SK-N-SH treated with all-trans-retinoic acid at 6 μM for 48 hours (cell line): ENCODE data around the gene IGHMBP2.

Experiments
- ATAC-seq: fragments of 200-7000 bp; cut with Tn5 transposase; 3 replicates; pipeline ENCODE4 v1.9.1; 2020; ENCODE audit warnings: mild to moderate bottlenecking, moderate library complexity
- ARNTL ChIP-seq: fragments of 450-650 bp; formaldehyde crosslinking; IDR thresholded peaks from 2 replicates; pipeline ENCODE4 v1.5.0; 2020; ENCODE audit warnings: low read depth, mild to moderate bottlenecking, moderate library complexity, borderline replicate concordance
- BACH2 ChIP-seq: fragments of 250-450 bp; sonication (Bioruptor Pico); IDR thresholded peaks from 2 replicates; pipeline ENCODE4 v1.9.0; 2021; ENCODE audit warnings: mild to moderate bottlenecking, borderline replicate concordance
- CSDC2 ChIP-seq: fragments of 250-450 bp; sonication (Bioruptor Pico); IDR thresholded peaks from 2 replicates; pipeline ENCODE4 v1.5.0; 2020; ENCODE audit warnings: mild to moderate bottlenecking, moderate library complexity
- ESRRG ChIP-seq: fragments of 250-450 bp; sonication (Bioruptor Pico); IDR thresholded peaks from 2 replicates; pipeline ENCODE4 v1.6.1; 2021; ENCODE audit warnings: mild to moderate bottlenecking
- GLIS3 ChIP-seq: fragments of 250-450 bp; sonication (Bioruptor Pico); IDR thresholded peaks from 2 replicates; pipeline ENCODE4 v1.5.0; 2020; ENCODE audit warnings: mild to moderate bottlenecking, moderate library complexity
- ISL1 ChIP-seq: fragments of 250-450 bp; sonication (Bioruptor Pico); IDR thresholded peaks from 2 replicates; pipeline ENCODE4 v2.1.2; 2022; ENCODE audit warnings: mild to moderate bottlenecking, moderate library complexity
- POU6F1 ChIP-seq: fragments of 250-450 bp; sonication (Bioruptor Pico); IDR thresholded peaks from 2 replicates; pipeline ENCODE4 v1.8.0; 2021; ENCODE audit warnings: low read depth, mild to moderate bottlenecking, moderate library complexity, borderline replicate concordance
- PPARA ChIP-seq: fragments of 250-450 bp; sonication (Bioruptor Pico); IDR thresholded peaks from 2 replicates; pipeline ENCODE4 v1.5.0; 2020; ENCODE audit warnings: mild to moderate bottlenecking, borderline replicate concordance
- RARB ChIP-seq: fragments of 250-450 bp; sonication (Bioruptor Pico); IDR thresholded peaks from 2 replicates; pipeline ENCODE4 v1.8.0; 2021; ENCODE audit warnings: mild to moderate bottlenecking, moderate library complexity
- SNAI2 ChIP-seq: fragments of 250-450 bp; sonication (Bioruptor Pico); IDR thresholded peaks from 2 replicates; pipeline ENCODE4 v1.5.0; 2020; ENCODE audit warnings: mild to moderate bottlenecking, moderate library complexity
- TCF4 ChIP-seq: fragments of 250-450 bp; sonication (Bioruptor Pico); IDR thresholded peaks from 2 replicates; pipeline ENCODE4 v1.8.0; 2021; ENCODE audit warnings: mild to moderate bottlenecking, moderate library complexity, borderline replicate concordance
- TOX ChIP-seq: fragments of 250-450 bp; sonication (Bioruptor Pico); IDR thresholded peaks from 2 replicates; pipeline ENCODE4 v1.8.0; 2021; ENCODE audit warnings: mild to moderate bottlenecking, moderate library complexity, borderline replicate concordance
- TSHZ2 ChIP-seq: fragments of 250-450 bp; sonication (Bioruptor Pico); IDR thresholded peaks from 2 replicates; pipeline ENCODE4 v1.5.0; 2020; ENCODE audit warnings: mild to moderate bottlenecking, moderate library complexity
- ZC3H10 ChIP-seq: fragments of 250-450 bp; sonication (Bioruptor Pico); IDR thresholded peaks from 2 replicates; pipeline ENCODE4 v1.5.1; 2021; ENCODE audit warnings: mild to moderate bottlenecking, moderate library complexity
- ZFP3 ChIP-seq: fragments of 250-450 bp; sonication (Bioruptor Pico); IDR thresholded peaks from 2 replicates; pipeline ENCODE4 v1.5.0; 2020; ENCODE audit warnings: mild to moderate bottlenecking, moderate library complexity
- ZFP30 ChIP-seq: fragments of 450-650 bp; formaldehyde crosslinking; IDR thresholded peaks from 2 replicates; pipeline ENCODE4 v1.5.0; 2022; ENCODE audit warnings: mild to moderate bottlenecking, moderate library complexity
- ZNF565 ChIP-seq: fragments of 450-650 bp; formaldehyde crosslinking; conservative IDR thresholded peaks from 2 replicates; pipeline ENCODE4 v1.5.0; 2020; ENCODE audit warnings: low read depth, mild to moderate bottlenecking, moderate library complexity
- ZNF70 ChIP-seq: fragments of 450-650 bp; formaldehyde crosslinking; IDR thresholded peaks from 2 replicates; pipeline ENCODE4 v1.5.0; 2020; ENCODE audit warnings: mild to moderate bottlenecking, moderate library complexity
- ZNF8 ChIP-seq: fragments of 450-650 bp; formaldehyde crosslinking; IDR thresholded peaks from 2 replicates; pipeline ENCODE4 v1.5.0; 2020; ENCODE audit warnings: mild to moderate bottlenecking, moderate library complexity
- TF ChIP-seq, protein P1 (sequence below): fragments of 250-450 bp; sonication (Bioruptor Pico); IDR thresholded peaks from 2 replicates; pipeline ENCODE4 v1.8.0; 2020; ENCODE audit warnings: mild to moderate bottlenecking, moderate library complexity, borderline replicate concordance
- TF ChIP-seq, protein P2 (sequence below): fragments of 250-450 bp; sonication (Bioruptor Pico); IDR thresholded peaks from 2 replicates; pipeline ENCODE4 v1.5.1; 2020; ENCODE audit warnings: low read depth, mild to moderate bottlenecking, moderate library complexity

The IGHMBP2 gene

GRCh38 chr11:68932933-68933577 lies 29.4 kb downstream of the IGHMBP2 start (continued):
- TF ChIP-seq TSHZ2 (CRISPR knock-in tag) (no peak), ISL1 (no peak)
- TF ChIP-seq, all 23 proteins: peak for 0

DNA sequence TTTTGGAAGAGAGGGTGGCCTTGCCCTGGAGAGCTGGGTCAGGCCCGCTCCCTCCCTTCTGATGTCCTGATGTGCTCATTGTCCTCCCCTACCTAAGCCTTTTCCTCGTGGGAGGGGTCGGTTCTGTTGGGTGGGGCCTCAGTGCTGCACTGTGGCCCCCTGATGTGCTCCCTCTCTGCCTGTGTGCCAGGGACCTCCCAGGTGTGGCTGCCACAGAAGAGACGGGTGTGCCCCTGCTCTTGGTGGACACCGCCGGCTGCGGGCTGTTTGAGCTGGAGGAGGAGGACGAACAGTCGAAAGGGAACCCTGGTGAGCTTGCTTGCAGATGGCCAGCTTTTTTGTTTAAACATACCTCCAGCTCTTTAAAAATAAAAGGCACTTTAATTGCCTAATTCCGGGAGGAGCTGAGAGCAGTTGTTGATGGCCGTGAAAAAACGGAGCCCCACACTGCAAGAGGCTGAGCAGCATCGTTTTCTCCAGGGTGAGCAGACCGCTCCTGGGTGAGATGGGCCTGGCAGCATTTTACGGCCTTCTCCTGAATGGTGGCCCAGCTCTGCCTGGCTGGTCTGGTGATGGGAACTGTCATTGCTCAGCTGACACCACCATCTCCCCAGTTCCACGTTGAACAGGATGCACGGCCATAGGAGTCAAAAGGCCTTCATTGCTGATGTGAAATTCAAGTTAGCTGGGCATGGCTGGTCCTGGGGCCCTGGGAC lies 30.1 kb downstream of the IGHMBP2 start:
- ATAC-seq = no peak
- TF ChIP-seq ZC3H10 (CRISPR knock-in tag) = no peak
- TF ChIP-seq, protein P1, sequence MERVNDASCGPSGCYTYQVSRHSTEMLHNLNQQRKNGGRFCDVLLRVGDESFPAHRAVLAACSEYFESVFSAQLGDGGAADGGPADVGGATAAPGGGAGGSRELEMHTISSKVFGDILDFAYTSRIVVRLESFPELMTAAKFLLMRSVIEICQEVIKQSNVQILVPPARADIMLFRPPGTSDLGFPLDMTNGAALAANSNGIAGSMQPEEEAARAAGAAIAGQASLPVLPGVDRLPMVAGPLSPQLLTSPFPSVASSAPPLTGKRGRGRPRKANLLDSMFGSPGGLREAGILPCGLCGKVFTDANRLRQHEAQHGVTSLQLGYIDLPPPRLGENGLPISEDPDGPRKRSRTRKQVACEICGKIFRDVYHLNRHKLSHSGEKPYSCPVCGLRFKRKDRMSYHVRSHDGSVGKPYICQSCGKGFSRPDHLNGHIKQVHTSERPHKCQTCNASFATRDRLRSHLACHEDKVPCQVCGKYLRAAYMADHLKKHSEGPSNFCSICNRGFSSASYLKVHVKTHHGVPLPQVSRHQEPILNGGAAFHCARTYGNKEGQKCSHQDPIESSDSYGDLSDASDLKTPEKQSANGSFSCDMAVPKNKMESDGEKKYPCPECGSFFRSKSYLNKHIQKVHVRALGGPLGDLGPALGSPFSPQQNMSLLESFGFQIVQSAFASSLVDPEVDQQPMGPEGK = no peak
- TF ChIP-seq ZNF565 (CRISPR knock-in tag) = no peak
- TF ChIP-seq TOX (CRISPR knock-in tag) = no peak
- no peak for TF ChIP-seq POU6F1
- TF ChIP-seq ARNTL (CRISPR knock-in tag) = no peak
- no peak for TF ChIP-seq PPARA
- no peak for TF ChIP-seq CSDC2 (CRISPR knock-in tag)
- TF ChIP-seq ZFP3 = no peak
- no peak for TF ChIP-seq GLIS3 (CRISPR knock-in tag)

GRCh38 chr11:68934321-68934645 lies 30.6 kb downstream of the IGHMBP2 start:
- TF ChIP-seq GLIS3 (CRISPR knock-in tag) (no peak), POU6F1 (no peak), ZC3H10 (CRISPR knock-in tag) (no peak), TCF4 (no peak), ZNF565 (CRISPR knock-in tag) (no peak), SNAI2 (CRISPR knock-in tag) (no peak), ZFP30 (CRISPR knock-in tag) (no peak), ZNF8 (no peak), ZFP3 (no peak), ISL1 (no peak), TSHZ2 (CRISPR knock-in tag) (no peak), ZNF70 (CRISPR knock-in tag) (no peak), ARNTL (CRISPR knock-in tag) (no peak), RARB (CRISPR knock-in tag) (no peak), PPARA (no peak), BACH2 (CRISPR knock-in tag) (no peak), ESRRG (CRISPR knock-in tag) (no peak), TOX (CRISPR knock-in tag) (no peak)
- TF ChIP-seq, protein P2, sequence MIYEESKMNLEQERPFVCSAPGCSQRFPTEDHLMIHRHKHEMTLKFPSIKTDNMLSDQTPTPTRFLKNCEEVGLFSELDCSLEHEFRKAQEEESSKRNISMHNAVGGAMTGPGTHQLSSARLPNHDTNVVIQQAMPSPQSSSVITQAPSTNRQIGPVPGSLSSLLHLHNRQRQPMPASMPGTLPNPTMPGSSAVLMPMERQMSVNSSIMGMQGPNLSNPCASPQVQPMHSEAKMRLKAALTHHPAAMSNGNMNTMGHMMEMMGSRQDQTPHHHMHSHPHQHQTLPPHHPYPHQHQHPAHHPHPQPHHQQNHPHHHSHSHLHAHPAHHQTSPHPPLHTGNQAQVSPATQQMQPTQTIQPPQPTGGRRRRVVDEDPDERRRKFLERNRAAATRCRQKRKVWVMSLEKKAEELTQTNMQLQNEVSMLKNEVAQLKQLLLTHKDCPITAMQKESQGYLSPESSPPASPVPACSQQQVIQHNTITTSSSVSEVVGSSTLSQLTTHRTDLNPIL (CRISPR knock-in tag) = no peak
- no peak for ATAC-seq
